IPS DF 6.9 (cell line): ENCODE data around the gene IL4.
"Not testable (repeated sequence)": the region's sequence is repeated elsewhere in the genome, so short reads cannot be mapped to it uniquely, and the experiment has no call there.

ENCODE experiments used
- DNase-seq: peaks from one replicate; pipeline ENCODE4 v3.0.0-alpha.2; 2013; ENCODE audit warnings: low read depth, low spot score
- H3K27ac ChIP-seq: one replicate; pipeline ENCODE4 v1.5.1; 2013; ENCODE audit warnings: low read length, control low read depth
- H3K27me3 ChIP-seq: 2 replicates; pipeline ENCODE4 v1.6.1; 2013; ENCODE audit warnings: mild to moderate bottlenecking, low read length; ENCODE audit not compliant: control insufficient read depth, insufficient read depth
- H3K36me3 ChIP-seq: 2 replicates; pipeline ENCODE4 v1.6.1; 2013; ENCODE audit warnings: low read length; ENCODE audit not compliant: control insufficient read depth, insufficient read depth
- H3K4me1 ChIP-seq: 2 replicates; pipeline ENCODE4 v1.6.1; 2013; ENCODE audit warnings: low read length; ENCODE audit not compliant: control insufficient read depth, insufficient read depth
- H3K4me3 ChIP-seq: 2 replicates; pipeline ENCODE4 v1.5.1; 2013; ENCODE audit warnings: mild to moderate bottlenecking, low read length
- H3K9me3 ChIP-seq: 2 replicates; pipeline ENCODE4 v1.6.1; 2013; ENCODE audit warnings: low read length, inconsistent platforms; ENCODE audit not compliant: control insufficient read depth, insufficient read depth
- WGBS: extraction: QIAGEN DNeasy Blood & Tissue Kit; methylation state at CpG from one replicate; pipeline ENCODE4 v1.1.7; 2013; ENCODE audit warnings: mixed read lengths, missing lambda C conversion rate; ENCODE audit not compliant: insufficient read length, insufficient coverage; 5-methylcytosine and 5-hydroxymethylcytosine counted together

The IL4 gene

DNA sequence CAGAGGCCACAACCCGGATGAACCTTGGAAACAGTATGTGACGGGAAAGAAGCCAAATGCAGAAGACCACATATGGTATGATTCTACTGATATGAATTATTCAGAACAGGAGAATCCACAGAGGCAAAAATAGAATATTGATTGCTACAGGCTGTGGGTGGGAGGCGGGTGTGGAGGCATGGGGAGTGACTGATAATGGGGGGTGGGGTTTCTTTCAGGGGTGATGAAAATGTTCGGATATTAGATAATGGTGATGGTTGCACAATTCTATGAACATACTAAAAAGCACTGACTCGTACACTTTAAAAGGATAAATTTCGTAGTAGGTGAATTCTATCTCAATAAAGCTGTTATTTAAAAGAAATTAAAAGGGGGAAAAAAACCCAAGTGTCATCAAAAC is 10.7 kb downstream of the IL4 start:
- Histone ChIP-seq H3K36me3 (no peaks in the 10 kb centered on the region), H3K27me3 (no peaks in the 10 kb centered on the region), H3K27ac (no peak overlapping the region), H3K4me1 (no peaks in the 10 kb centered on the region), H3K9me3 (no peaks in the 10 kb centered on the region), H3K4me3 (no peak overlapping the region)
- DNase-seq, result no peak
- WGBS, result no CpG with 5 or more reads among the region's 6 CpGs

DNA sequence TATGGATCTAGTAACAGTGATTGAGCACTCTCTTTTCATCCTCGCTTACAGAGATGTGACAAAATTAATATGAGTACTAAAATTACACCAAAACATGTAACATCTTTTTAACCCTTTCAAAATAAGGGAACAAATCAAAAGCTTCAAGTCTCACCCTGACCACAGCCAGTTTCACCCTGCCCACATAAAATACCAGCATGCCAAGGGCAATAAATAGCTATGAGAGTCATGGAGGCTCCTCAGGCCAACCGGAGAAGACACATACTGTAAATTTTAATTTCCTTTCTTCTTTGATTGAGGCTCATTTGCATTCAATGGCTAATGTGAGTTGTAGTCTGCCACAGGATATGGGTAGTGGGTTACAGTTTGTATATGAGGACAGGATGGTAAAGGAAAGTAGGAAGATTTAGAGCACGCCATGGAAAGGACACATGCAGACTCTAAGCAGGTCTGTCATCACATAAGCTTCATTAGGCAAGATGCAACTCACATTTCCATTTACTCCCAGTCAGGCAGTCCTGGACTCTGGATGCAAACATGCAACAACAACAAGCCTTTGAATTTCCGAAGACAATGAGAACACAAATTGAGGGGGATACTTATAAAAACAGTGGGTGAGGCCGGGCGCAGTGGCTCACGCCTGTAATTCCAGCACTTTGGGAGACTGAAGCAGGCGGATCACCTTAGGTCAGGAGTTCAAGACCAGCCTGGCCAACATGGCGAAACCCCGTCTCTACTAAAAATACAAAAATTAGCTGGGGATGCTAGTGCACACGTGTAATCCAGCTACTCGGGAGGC is 11.3 kb downstream of the IL4 start:
- DNase-seq, result no peak
- H3K4me3 ChIP-seq, result no peak overlapping the region
- H3K27me3 ChIP-seq, result no peaks in the 10 kb centered on the region
- no peaks in the 10 kb centered on the region for H3K36me3 ChIP-seq
- H3K27ac ChIP-seq, result no peak overlapping the region
- no peaks in the 10 kb centered on the region for H3K4me1 ChIP-seq
- H3K9me3 ChIP-seq, result no peaks in the 10 kb centered on the region
- WGBS, result no CpG with 5 or more reads among the region's 12 CpGs

DNA sequence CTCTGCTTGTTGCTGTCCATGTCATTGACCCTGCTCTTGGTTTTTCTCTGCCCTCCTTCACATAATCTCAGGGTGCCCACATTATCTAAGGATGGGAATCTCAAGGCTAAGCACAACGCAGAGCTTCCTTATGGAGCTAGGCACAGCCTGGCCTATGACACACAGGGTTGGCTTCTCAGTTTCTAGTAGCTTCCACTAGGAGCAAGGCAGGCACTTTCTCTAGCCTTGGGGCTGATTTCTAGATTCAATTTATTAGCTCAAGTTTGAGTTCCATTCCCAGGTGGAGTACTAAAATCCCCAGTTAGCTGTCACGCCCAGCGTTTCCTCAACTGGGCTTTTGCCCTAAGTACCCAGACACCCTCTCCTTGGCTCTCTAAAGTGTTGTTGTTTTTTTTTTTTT is 12.4 kb downstream of the IL4 start:
- no peak for DNase-seq
- H3K27me3 ChIP-seq, result no peaks in the 10 kb centered on the region
- no CpG with 5 or more reads among the region's 3 CpGs for WGBS
- H3K9me3 ChIP-seq, result no peaks in the 10 kb centered on the region
- H3K4me3 ChIP-seq, result no peak overlapping the region
- no peaks in the 10 kb centered on the region for H3K4me1 ChIP-seq
- H3K36me3 ChIP-seq, result no peaks in the 10 kb centered on the region
- H3K27ac ChIP-seq, result no peak overlapping the region

DNA sequence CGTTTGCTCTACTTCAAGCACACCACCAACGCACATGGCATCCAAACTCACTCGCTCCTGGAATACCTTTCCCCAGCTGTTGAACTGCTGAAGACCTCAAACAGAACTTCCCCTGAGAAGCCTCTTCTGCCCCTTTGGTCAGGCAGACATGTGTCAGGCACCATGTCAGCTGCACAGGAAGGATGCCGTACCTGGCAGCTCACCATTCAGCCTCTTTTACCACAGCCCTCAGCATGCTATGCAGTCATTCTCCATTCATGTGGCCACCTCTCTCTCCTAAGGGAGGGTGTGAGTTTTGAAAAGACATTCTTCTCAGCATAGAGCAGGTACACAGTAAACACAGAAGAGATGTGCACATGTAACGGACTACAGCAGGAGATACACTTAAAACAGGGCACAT is 14.2 kb downstream of the IL4 start:
- WGBS, result no CpG with 5 or more reads among the region's 5 CpGs
- H3K27ac ChIP-seq, result no peak overlapping the region
- no peak for DNase-seq

DNA sequence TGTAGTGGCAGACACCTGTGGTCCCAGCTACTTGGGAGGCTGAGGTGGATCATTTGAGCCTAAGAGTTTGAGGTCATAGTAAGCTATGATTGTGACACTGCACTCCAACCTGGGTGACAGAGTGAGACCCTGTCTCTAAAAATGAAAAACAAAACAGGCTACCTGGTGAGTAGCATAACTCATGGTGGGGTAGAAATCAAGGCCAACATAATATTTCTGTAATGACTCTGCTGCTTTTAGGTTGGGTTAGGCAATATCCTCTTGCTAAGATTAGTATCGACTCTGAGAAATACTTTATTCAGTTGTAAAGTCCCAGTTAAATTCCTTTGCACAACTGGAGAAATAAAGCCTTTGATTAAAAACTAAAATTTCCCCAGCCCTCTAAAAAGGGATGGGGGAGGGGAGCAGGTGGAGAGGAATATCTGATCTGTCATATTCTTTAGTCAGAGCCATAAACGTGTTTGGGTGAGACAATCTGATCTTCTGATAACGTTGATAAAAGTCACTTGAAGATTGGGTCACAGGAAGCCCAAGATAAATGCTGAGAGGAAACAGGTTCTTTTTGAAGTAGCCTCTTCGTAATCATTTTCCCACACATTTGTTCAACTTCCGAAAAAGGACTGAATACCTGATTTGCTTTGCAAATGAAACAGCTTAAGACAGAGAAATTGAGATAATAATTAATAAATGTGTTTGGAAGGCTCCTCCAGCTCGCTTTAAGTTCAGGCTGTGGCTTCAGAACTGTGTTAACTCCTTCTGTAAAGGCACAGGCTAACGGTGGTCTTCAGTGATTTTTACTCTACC is 14.9 kb downstream of the IL4 start:
- Histone ChIP-seq H3K27ac (no peak overlapping the region), H3K27me3 (no peaks in the 10 kb centered on the region), H3K4me1 (no peaks in the 10 kb centered on the region), H3K36me3 (no peaks in the 10 kb centered on the region), H3K9me3 (no peaks in the 10 kb centered on the region), H3K4me3 (no peak overlapping the region)
- WGBS, result no CpG with 5 or more reads among the region's 7 CpGs
- no peak for DNase-seq

More for the DNA sequence above, 14.2 kb downstream of the IL4 start:
- Histone ChIP-seq H3K27me3 (no peaks in the 10 kb centered on the region), H3K36me3 (no peaks in the 10 kb centered on the region), H3K4me3 (no peak overlapping the region), H3K9me3 (no peaks in the 10 kb centered on the region), H3K4me1 (no peaks in the 10 kb centered on the region)

DNA sequence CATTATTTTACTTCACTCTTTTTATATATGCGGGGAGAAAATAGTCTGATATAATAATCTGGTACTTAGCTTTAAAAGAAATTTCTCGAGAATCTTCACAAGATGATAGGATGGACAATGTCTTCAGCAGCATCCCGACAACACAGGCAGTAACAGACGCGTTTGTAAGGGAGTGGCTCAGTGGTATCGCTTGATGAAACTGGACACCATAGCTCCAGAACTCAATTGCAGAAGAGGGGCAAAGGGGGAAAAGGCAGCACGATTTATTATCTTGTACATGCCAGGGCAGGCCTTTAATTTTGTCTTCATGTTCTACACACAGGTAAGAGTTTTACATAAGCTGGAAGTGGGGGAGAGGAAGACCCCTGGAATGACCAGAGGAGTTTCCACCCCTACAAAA is 15.7 kb downstream of the IL4 start:
- DNase-seq, result no peak
- Histone ChIP-seq H3K36me3 (no peaks in the 10 kb centered on the region), H3K4me3 (no peak overlapping the region), H3K4me1 (no peaks in the 10 kb centered on the region), H3K27me3 (no peaks in the 10 kb centered on the region), H3K27ac (no peak overlapping the region), H3K9me3 (no peaks in the 10 kb centered on the region)
- WGBS, result no CpG with 5 or more reads among the region's 7 CpGs

DNA sequence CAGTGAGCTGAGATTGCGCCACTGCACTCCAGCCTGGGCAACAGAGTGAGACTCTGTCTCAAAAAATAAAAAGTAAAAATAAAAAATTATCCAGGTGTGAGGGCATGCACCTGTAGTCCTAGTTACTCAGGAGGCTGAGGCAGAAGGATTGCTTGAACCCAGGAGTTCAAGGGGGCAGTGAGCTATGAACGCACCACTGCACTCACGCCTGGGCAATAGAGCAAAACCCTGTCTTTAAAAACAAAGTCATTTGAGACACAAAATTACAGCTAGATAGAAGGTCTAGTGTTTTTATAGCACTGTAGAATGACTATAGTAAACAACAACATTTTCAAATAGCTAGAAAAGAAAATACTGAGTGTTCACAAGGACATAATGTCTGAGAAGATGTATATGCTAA is 16.4 kb downstream of the IL4 start:
- no peaks in the 10 kb centered on the region for H3K4me1 ChIP-seq
- H3K36me3 ChIP-seq, result no peaks in the 10 kb centered on the region
- H3K27me3 ChIP-seq, result no peaks in the 10 kb centered on the region
- no CpG with 5 or more reads among the region's 3 CpGs for WGBS
- H3K4me3 ChIP-seq, result no peak overlapping the region
- H3K27ac ChIP-seq, result no peak overlapping the region
- DNase-seq, result no peak
- H3K9me3 ChIP-seq, result no peaks in the 10 kb centered on the region

DNA sequence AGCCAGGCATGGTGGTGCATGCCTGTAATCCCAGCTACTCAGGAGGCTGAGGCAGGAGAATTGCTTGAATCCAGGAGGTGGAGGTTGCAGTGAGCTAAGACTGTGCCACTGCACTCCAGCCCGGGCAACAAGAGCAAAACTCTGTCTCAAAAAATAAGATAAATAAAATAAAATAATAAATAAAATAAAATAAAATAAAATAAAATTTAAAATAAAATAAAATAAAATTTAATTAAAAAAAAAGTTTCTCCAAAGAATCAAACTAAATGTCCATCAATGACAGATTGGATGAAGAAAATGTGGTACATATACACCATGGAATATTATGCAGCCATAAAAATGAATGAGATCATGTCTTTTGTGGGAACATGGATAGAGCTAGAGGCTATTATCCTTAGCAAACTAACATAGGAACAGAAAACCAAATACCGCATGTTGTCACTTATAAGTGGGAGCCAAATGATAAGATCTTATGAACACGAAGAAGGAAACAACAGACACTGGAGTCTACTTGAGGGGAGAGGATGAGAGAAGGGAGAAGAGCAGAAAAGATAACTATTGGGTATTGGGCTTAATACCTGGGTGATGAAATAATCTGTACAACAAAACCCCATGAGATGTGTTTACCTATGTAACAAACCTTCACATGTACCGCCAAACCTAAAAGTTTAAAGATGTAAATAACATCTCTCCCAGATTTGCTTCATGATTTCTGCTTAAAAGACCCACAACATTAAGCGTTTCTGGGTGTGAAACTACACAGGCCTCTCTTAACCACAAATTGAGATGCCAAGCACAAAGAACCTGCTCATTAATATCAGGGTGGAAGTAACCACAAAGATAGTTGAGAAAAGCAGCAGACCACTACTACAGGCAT is 18.2 kb downstream of the IL4 start:
- WGBS, result no CpG with 5 or more reads among the region's 5 CpGs
- not testable (repeated sequence) for H3K4me1 ChIP-seq, H3K36me3 ChIP-seq, H3K4me3 ChIP-seq, H3K9me3 ChIP-seq, H3K27ac ChIP-seq, DNase-seq, H3K27me3 ChIP-seq

DNA sequence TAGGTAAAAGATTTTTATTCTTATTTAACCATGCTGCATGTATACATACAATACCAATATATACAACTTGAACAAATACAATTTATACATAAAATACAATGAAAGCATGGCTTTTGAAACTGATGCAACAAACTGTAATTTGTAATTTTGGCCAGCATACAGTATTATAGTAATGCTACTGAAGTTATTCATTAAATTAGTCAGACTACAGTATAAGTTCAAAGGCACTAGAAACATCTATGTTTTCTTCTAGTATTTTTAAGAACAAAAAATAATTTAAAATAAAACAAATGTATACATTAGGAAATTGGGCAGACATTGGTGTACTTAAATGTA is 18.8 kb downstream of the IL4 start:
- H3K9me3 ChIP-seq, result no peaks in the 10 kb centered on the region
- H3K4me3 ChIP-seq, result no peak overlapping the region
- H3K36me3 ChIP-seq, result no peaks in the 10 kb centered on the region
- no peaks in the 10 kb centered on the region for H3K27me3 ChIP-seq
- no peak for DNase-seq
- H3K4me1 ChIP-seq, result no peaks in the 10 kb centered on the region
- H3K27ac ChIP-seq, result no peak overlapping the region

DNA sequence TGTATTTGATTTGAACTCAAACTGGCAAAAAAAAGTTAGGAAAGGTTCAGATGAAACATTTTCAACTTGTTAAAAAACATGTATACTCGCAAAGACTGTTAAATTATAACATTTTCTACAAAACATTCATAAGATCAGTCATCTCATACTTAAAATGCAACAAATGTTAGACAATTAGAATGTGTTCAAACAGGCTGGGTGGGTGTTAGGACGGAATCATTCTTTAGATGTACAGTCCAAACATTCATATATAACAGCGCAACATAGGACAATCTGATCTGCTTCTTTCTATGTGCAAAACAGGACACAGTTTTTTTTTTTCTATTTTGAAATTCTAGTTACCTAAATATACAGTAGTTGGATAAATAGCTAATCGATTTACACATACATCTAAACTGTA is 22.2 kb downstream of the IL4 start:
- Histone ChIP-seq H3K27me3 (no peaks in the 10 kb centered on the region), H3K27ac (no peak overlapping the region), H3K4me3 (no peak overlapping the region), H3K4me1 (no peaks in the 10 kb centered on the region), H3K36me3 (no peaks in the 10 kb centered on the region), H3K9me3 (no peaks in the 10 kb centered on the region)
- no CpG with 5 or more reads among the region's 4 CpGs for WGBS
- DNase-seq, result no peak
